G401.6 (cell line): ENCODE data around the gene ADD1.

Source experiments
- FAIRE-seq: peaks from 2 replicates; lab custom pipeline; 2012; peaks lifted over from hg19 to GRCh38; lab: Jason Lieb, UNC

ADD1 gene

DNA sequence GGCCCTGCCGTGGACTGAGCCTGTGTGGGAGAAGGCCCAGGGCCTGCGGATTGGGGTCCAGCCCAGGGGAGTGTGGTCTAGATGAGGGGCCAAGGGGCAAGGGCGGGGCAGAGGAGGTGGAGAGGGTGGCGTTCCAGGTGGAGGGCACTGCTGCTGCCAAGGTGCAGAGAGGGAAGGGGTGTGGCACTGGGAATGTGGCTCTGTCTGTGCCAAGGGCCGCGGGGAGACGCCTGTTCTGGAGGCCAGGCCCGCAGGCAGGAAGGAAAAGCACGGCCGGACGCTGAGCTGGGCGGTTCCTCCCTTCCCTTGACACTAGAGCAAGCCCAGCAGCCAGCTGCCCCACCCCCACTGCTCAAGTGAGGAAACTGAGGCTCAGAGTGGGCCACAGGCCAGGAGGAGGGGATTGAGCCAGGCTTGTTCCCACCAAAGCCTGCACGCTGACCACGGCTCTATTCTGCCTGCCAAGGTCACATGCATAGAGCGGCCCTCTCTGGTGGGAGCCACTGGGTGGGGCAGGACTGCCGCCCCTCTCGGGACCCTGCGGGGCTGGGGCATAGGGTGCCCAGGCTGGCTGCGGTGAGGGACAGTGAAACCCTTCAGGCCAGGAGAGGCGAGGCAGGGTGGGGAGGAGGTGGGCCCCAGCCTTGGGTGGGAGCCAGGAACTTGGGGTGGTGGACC, 37.8 kb upstream of the ADD1 start:
- no peak for FAIRE-seq

GRCh38 chr4:2806390-2807355, 37.0 kb upstream of the ADD1 start:
- no peak for FAIRE-seq

DNA sequence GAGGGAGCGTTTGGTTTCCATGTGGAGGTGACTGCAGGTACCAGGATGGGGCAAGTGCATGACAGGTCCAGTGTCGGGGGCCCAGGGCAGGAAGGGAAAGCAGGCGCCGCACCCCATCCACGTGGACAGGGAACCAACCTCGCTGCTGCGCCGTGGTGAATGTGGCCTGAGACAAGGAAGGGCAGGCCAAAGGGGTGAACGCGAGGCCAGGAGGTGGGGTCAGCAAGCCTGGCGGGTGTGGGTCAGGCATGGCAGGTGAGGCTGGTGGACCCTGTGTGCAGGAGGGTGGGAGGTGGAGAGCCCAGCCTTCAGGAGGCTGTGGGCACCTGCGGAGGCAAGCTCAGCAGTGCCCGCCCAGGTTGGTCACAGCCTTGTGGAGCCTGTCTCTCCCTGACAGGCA, 36.1 kb upstream of the ADD1 start:
- FAIRE-seq: no peak

DNA sequence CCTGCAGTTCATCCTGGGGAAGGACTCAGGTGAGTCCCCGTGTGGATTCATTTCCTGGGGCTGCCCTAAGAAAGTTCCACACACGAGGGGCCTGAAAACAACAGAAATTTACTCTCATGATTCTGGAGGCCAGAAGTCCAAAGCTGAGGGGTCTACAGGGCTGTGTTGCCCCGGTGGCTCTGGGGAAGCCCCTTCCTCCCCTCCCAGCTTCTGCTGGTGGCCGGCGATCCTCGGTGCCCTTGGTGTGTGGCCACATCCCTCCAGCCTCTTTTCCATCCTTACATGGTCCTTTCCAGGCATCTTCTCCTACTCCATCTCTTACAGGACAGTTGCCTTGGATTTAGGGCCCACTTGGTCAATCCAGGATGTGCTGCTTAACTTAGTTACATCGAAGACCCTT, 35.6 kb upstream of the ADD1 start:
- FAIRE-seq: no peak

GRCh38 chr4:2809610-2810180, 33.9 kb upstream of the ADD1 start:
- no peak for FAIRE-seq

GRCh38 chr4:2810388-2810787, 33.3 kb upstream of the ADD1 start:
- no peak for FAIRE-seq

- no peak for FAIRE-seq
Observed at GRCh38 chr4:2811830-2812611, 31.6 kb upstream of the ADD1 start.

GRCh38 chr4:2812612-2813354, 30.9 kb upstream of the ADD1 start:
- FAIRE-seq: no peak

- FAIRE-seq: no peak
Observed at GRCh38 chr4:2813446-2814405, 29.9 kb upstream of the ADD1 start.

- no peak for FAIRE-seq
Observed at GRCh38 chr4:2814627-2815270, 28.9 kb upstream of the ADD1 start.

DNA sequence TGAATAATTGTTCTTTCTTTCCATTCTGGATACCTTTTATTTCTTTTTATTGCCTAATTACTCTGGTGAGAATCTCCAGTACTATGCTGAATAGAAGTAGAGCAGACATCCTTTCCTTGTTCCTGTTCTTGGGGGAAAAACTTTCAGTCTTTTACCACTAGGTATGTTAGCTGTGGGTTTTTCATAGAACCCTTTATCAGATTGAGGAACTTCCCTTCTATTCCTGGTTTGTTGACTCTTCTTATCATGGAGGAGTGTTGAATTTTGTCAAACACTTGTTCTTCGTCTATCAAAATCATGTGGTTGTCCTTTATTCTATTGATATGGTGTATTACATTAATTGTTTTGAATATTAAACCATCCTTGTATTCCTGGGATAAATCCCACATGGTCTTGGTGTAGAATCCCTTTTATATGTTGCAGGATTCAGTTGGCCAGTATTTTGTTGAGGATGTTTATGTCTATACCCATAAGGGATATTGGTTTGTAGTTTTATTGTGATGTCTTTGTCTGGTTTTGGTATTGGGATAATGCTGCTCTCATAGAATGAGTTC, 27.2 kb upstream of the ADD1 start:
- FAIRE-seq: no peak

DNA sequence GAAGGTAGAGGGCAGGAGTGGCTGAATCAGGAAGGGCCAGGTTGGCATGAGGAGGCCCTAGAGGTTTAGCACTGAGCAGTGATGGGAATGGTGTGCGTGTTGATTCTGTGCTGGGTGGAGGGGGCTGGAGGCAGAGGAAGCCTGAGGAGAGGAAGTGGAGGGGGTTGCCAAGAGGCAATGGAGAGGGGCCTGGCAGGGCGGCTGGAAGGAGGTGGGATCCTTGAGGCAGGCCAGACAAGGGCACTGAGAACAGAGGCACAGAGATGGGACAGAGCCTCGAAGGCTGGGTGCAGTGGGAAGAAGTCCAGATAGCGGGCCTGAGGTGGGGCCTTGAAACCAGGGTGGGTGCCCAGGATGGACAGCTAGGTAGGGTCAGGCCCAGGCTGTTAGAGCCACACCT, 26.5 kb upstream of the ADD1 start:
- FAIRE-seq: no peak

- no peak for FAIRE-seq
Observed at GRCh38 chr4:2817701-2818350, 25.8 kb upstream of the ADD1 start.

DNA sequence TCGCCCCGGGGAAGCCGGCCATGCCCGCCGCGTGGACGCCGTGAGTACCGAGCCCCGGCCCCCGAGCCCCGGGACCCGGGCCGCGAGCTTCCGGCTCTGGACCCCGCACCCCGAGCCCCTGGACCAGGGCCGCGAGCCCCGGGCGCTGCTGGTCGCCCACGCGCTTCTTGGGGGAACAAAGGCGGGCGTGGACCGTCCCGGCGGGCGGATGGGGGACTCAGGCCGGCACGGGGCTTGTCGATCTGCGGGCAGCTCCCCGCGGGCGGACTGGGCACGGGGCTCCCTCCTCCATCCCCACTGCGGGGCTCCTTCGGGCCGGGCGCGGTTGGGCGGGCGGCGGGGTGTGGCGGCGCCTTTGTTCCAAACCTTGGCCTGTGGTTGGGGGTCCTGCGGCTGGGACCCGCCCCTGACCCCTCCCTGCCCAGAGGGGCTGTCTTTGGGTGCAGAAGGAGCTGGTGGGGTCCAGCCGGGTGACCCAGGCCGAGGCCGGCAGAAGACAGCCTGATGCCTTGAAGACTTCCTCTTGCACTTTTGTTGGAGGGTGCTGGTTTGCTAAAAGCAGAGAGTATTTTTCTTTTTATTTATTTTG, 25.2 kb upstream of the ADD1 start:
- FAIRE-seq: no peak

DNA sequence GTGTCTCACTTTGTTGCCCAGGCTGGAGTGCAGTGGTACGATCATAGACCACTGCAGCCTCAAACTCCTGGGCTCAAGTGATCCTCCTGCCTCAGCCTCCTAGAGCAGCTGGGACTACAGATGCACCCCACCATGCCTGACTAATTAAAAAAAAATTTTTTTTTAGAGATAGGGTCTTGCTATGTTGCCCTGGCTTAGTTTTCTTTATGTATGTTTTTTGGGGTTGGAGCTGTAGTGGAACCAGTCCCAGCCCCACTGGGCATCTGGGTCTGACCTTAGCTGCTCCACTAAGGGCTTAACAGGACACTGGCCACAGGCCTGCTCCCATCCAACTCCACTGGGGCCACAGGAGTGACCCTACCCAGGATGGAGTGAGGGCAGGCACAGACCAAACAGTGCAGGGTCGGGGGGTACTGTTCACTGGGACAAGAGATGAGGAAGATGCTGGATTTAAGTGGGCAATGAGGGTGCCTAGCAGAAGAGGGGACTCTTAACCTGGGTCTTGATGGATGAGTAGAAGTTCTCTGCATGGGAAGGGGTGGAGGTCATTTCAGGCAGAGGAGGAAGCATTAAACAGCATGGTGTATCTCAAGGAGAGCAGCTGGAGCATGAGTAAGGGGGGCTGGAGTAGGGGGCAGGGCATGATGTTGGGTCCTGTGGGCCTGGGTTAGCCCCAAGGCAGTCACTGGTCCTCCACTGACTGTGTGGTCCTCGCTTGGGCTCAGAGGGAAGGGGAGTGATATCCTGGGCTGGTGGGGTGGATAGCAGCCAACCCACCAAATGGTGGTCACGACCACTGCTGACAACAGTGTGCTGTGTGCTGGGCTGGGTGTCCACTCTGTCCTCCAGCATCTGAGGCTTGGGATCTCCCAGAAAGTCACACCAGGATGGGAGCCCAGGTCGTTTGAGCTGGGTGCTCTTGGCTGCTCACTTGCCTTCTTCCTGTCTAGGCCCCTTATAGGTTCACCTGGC, 24.1 kb upstream of the ADD1 start:
- FAIRE-seq: no peak

GRCh38 chr4:2820216-2820982, 23.2 kb upstream of the ADD1 start:
- no peak for FAIRE-seq
